DMS153 treated with DMSO at 0.1 percent for 48 hours (cell line): Measurements from ENCODE around the gene SEMA4D.

Experiments used
- DNase-seq: peaks from one replicate; lab custom pipeline; 2025; ENCODE audit not compliant: unreplicated experiment; lab: John Stamatoyannopoulos, UW

The SEMA4D gene

GRCh38 chr9:89323390-89323789 lies 174.5 kb downstream of the SEMA4D start:
- DNase-seq, result no peak

- DNase-seq, result no peak
Observed at GRCh38 chr9:89319015-89319905, 178.7 kb downstream of the SEMA4D start.

GRCh38 chr9:89318123-89319014 lies 179.5 kb downstream of the SEMA4D start, which contains the start of gene SECISBP2:
Gene SECISBP2, plus strand, starts transcription at chr9:89318500. Its CDS starts 77 bp downstream, at chr9:89318577.
- DNase-seq, result peak; percentile 90

GRCh38 chr9:89317282-89317681 lies 180.6 kb downstream of the SEMA4D start:
- DNase-seq, result no peak

GRCh38 chr9:89315482-89315881 lies 182.4 kb downstream of the SEMA4D start:
- DNase-seq, result no peak

- DNase-seq, result no peak
Observed at GRCh38 chr9:89314955-89315354, 183.0 kb downstream of the SEMA4D start.

- no peak for DNase-seq
Observed at GRCh38 chr9:89313842-89314241, 184.1 kb downstream of the SEMA4D start.

GRCh38 chr9:89312222-89312571 lies 185.7 kb downstream of the SEMA4D start:
- no peak for DNase-seq

- DNase-seq, result no peak
Observed at GRCh38 chr9:89311346-89312221, 186.3 kb downstream of the SEMA4D start.
